Stimulated activated CD8-positive, alpha-beta memory T cell treated with anti-CD3 and anti-CD28 coated beads, Interleukin-4, amount 100 ng/mL, for 48 hours (primary cell): Measurements from ENCODE around the gene CCDC127.
A peak's percentile ranks its signal among the peaks of the same experiment; 100 is the strongest.
"Not testable (repeated sequence)": the region's sequence is repeated elsewhere in the genome, so short reads cannot be mapped to it uniquely, and the experiment has no call there.

ENCODE experiments used
- DNase-seq: peaks from one replicate; pipeline ENCODE4 v3.0.0-alpha.2; 2020

CCDC127 gene

GRCh38 chr5:217494-218456, at the start of gene CCDC127, which contains the start of gene SDHA:
CCDC127 (minus strand) TSS chr5:218153; CDS start chr5:216849, 1,304 bp downstream.
SDHA (plus strand) TSS chr5:218320; CDS start chr5:218356, 36 bp downstream.
- DNase-seq: peak; percentile 99

GRCh38 chr5:267716-268115, 49.8 kb upstream of the CCDC127 start:
- no peak for DNase-seq

- not testable (repeated sequence) for DNase-seq
Observed at GRCh38 chr5:266311-267026, 48.5 kb upstream of the CCDC127 start.

GRCh38 chr5:264338-264737, 46.4 kb upstream of the CCDC127 start:
- DNase-seq: no peak

- not testable (repeated sequence) for DNase-seq
Observed at GRCh38 chr5:263275-263974, 45.5 kb upstream of the CCDC127 start.

GRCh38 chr5:257148-257547, 39.2 kb upstream of the CCDC127 start:
- no peak for DNase-seq

GRCh38 chr5:256347-256746, 38.4 kb upstream of the CCDC127 start:
- not testable (repeated sequence) for DNase-seq

- DNase-seq: not testable (repeated sequence)
Observed at GRCh38 chr5:255116-255515, 37.2 kb upstream of the CCDC127 start.

GRCh38 chr5:254322-254721, 36.4 kb upstream of the CCDC127 start:
- not testable (repeated sequence) for DNase-seq

- no peak for DNase-seq
Observed at GRCh38 chr5:252546-252945, 34.6 kb upstream of the CCDC127 start.

GRCh38 chr5:251975-252374, 34.0 kb upstream of the CCDC127 start:
- not testable (repeated sequence) for DNase-seq

GRCh38 chr5:251538-251937, 33.6 kb upstream of the CCDC127 start:
- DNase-seq: not testable (repeated sequence)

- DNase-seq: not testable (repeated sequence)
Observed at GRCh38 chr5:251016-251415, 33.1 kb upstream of the CCDC127 start.

- DNase-seq: not testable (repeated sequence)
Observed at GRCh38 chr5:250396-250795, 32.4 kb upstream of the CCDC127 start.

GRCh38 chr5:245717-246116, 27.8 kb upstream of the CCDC127 start:
- DNase-seq: not testable (repeated sequence)

GRCh38 chr5:243683-244367, 25.9 kb upstream of the CCDC127 start:
- DNase-seq: peak; percentile 43

GRCh38 chr5:241045-241669, 23.2 kb upstream of the CCDC127 start:
- not testable (repeated sequence) for DNase-seq

- DNase-seq: not testable (repeated sequence)
Observed at GRCh38 chr5:240550-240949, 22.6 kb upstream of the CCDC127 start.

GRCh38 chr5:237931-238330, 20.0 kb upstream of the CCDC127 start:
- DNase-seq: not testable (repeated sequence)

GRCh38 chr5:235527-235926, 17.6 kb upstream of the CCDC127 start:
- not testable (repeated sequence) for DNase-seq

GRCh38 chr5:234450-234849, 16.5 kb upstream of the CCDC127 start:
- DNase-seq: no peak

GRCh38 chr5:233426-233825, 15.5 kb upstream of the CCDC127 start:
- not testable (repeated sequence) for DNase-seq
